Measurements from ENCODE around the gene PANX2.

Gene PANX2

DNA sequence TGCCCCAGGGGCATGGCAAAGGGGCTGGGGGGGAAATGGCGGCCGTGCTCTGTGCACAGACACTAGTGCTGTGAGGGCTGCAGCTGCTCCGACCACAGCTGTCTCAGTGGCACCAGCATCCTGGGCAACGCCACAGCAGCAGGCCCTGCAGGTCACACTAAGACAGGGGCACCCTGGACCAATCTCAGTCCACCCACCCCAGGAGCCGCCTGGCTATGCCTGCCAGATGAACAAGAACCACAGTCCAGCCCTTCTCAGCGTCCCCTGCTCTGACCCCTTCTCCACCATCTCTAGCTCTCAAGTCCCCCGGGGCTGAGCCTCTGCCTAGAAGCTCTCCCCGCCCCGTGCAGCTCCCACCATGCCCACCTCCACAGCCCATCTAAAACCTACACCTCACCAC is 57.8 kb downstream of the PANX2 start:
- Histone ChIP-seq H2AFZ (ENCODE audit: low read length) (no peak overlapping the region), H3F3A (ENCODE audit: insufficient read depth, low read length) (no peaks in the 10 kb centered on the region), H3K9me2 (ENCODE audit: low read depth, low read length) (no peaks in the 10 kb centered on the region), H3K27me3 (ENCODE audit: insufficient read depth, low read length) (no peaks in the 10 kb centered on the region), H3K36me3 (ENCODE audit: insufficient read depth, low read length) (peaks cover 53% of the 10 kb centered on the region), H4K20me1 (ENCODE audit: insufficient read depth, low read length) (no peaks in the 10 kb centered on the region), H3K9ac (ENCODE audit: low read length) (no peak overlapping the region), H3K4me3 (ENCODE audit: low read depth, low read length, poor library complexity, severe bottlenecking) (no peak overlapping the region), H3K4me2 (ENCODE audit: low read length) (no peak overlapping the region), H3K79me2 (ENCODE audit: insufficient read depth, low read length) (no peaks in the 10 kb centered on the region), H3K9me3 (ENCODE audit: low read length) (no peaks in the 10 kb centered on the region), H3K27ac (ENCODE audit: low read depth, low read length, poor library complexity, severe bottlenecking) (no peak overlapping the region), H3K4me1 (ENCODE audit: insufficient read depth, low read length, severe bottlenecking) (no peaks in the 10 kb centered on the region)
- no peak for TF ChIP-seq EZH2 (IDR thresholded peaks at IDR 0.05; ENCODE audit: borderline replicate concordance, low read length)
- TF ChIP-seq, protein P1, sequence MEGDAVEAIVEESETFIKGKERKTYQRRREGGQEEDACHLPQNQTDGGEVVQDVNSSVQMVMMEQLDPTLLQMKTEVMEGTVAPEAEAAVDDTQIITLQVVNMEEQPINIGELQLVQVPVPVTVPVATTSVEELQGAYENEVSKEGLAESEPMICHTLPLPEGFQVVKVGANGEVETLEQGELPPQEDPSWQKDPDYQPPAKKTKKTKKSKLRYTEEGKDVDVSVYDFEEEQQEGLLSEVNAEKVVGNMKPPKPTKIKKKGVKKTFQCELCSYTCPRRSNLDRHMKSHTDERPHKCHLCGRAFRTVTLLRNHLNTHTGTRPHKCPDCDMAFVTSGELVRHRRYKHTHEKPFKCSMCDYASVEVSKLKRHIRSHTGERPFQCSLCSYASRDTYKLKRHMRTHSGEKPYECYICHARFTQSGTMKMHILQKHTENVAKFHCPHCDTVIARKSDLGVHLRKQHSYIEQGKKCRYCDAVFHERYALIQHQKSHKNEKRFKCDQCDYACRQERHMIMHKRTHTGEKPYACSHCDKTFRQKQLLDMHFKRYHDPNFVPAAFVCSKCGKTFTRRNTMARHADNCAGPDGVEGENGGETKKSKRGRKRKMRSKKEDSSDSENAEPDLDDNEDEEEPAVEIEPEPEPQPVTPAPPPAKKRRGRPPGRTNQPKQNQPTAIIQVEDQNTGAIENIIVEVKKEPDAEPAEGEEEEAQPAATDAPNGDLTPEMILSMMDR (IDR thresholded peaks at IDR 0.05; ENCODE audit: low read length) = no peak

DNA sequence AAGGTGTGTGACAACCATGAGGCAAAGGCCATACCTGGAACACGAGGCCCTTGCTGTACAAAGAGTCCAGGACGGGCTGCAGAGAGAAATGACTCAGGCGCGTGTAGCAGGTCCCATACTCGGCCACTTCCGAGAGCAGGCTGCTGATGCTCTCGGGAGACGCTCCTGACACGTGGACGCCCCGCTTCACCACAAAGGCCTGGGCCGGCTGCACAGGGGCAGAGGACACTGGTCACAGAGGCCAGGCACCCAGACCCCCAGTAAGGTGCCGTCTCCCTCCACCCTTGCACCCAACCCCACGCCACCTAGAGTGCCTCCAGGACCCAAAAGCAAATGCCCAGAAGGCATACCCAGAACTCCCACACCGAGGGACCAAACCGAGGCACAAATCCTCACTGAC is 58.8 kb downstream of the PANX2 start:
- H3K4me1 ChIP-seq (ENCODE audit: insufficient read depth, low read length, severe bottlenecking) = no peaks in the 10 kb centered on the region
- H3K4me2 ChIP-seq (ENCODE audit: low read length) = no peak overlapping the region

More for the DNA sequence above, 58.8 kb downstream of the PANX2 start:
- Histone ChIP-seq H3K4me3 (ENCODE audit: low read depth, low read length, poor library complexity, severe bottlenecking) (no peak overlapping the region), H4K20me1 (ENCODE audit: insufficient read depth, low read length) (no peaks in the 10 kb centered on the region), H3K9ac (ENCODE audit: low read length) (no peak overlapping the region), H2AFZ (ENCODE audit: low read length) (no peak overlapping the region), H3K27ac (ENCODE audit: low read depth, low read length, poor library complexity, severe bottlenecking) (no peak overlapping the region), H3K79me2 (ENCODE audit: insufficient read depth, low read length) (no peaks in the 10 kb centered on the region), H3K9me3 (ENCODE audit: low read length) (no peaks in the 10 kb centered on the region), H3K27me3 (ENCODE audit: insufficient read depth, low read length) (no peaks in the 10 kb centered on the region), H3K36me3 (ENCODE audit: insufficient read depth, low read length) (peaks cover 51% of the 10 kb centered on the region), H3K9me2 (ENCODE audit: low read depth, low read length) (no peaks in the 10 kb centered on the region), H3F3A (ENCODE audit: insufficient read depth, low read length) (no peaks in the 10 kb centered on the region)
- TF ChIP-seq, protein P1 (IDR thresholded peaks at IDR 0.05; ENCODE audit: low read length) = no peak
- TF ChIP-seq EZH2 (IDR thresholded peaks at IDR 0.05; ENCODE audit: borderline replicate concordance, low read length) = no peak

Measured in OCI-LY1 (cell line).